B cell (primary cell): ENCODE results near the gene MRPS6. TPM values are rescaled to one million over a fixed set of nuclear protein-coding genes. Genes with fewer than 3 reads are reported as not detected.

Experiments
- ATAC-seq: fragments of 200-7000 bp; cut with Tn5 transposase; one replicate; pipeline ENCODE4 v1.10.0; 2021; ENCODE audit warnings: low read depth, mild to moderate bottlenecking, moderate number of reproducible peaks, moderate library complexity
- CTCF ChIA-PET: fragments of 350-600 bp; sonication (Branson Sonifier 250); formaldehyde crosslinking; loops from one replicate; lab custom pipeline; 2021; ENCODE audit warnings: antibody characterized with exemption, inconsistent platforms; lab: Charles Lee
- POLR2A ChIA-PET: fragments of 350-600 bp; sonication (Branson Sonifier 250); formaldehyde crosslinking; loops from one replicate; lab custom pipeline; 2021; ENCODE audit warnings: antibody characterized with exemption; lab: Charles Lee
- DNase-seq: peaks from one replicate; pipeline ENCODE4 v3.0.0; 2013
- H2AFZ ChIP-seq: 2 replicates; pipeline ENCODE4 v1.6.1; 2012; ENCODE audit warnings: mild to moderate bottlenecking, low read depth, low read length; ENCODE audit not compliant: insufficient read depth, poor library complexity, severe bottlenecking
- H3K27ac ChIP-seq, 2 donors: 1 replicate in 1 of 2; 2 replicates in 1 of 2; pipeline ENCODE4 v1.5.1; 2012 to 2013; ENCODE audit warnings: low read length in 2 of 2, mild to moderate bottlenecking in 2 of 2, moderate library complexity in 1 of 2
- H3K27me3 ChIP-seq, 4 experiments: fragments of 200-600 bp in 1 of 4; sonication (generic) in 1 of 4; replicated peaks in 1 of 4; 1 replicate in 2 of 4; 2 replicates in 2 of 4; pipeline versions ENCODE4 v1.6.1 to v1.7.0; 2013 to 2016; ENCODE audit warnings: low read length in 3 of 4, mild to moderate bottlenecking in 2 of 4, mixed read lengths in 1 of 4, moderate library complexity in 1 of 4; ENCODE audit not compliant: insufficient read depth in 4 of 4, control insufficient read depth in 3 of 4; ENCODE audit errors: control extremely low read depth in 1 of 4
- H3K36me3 ChIP-seq, 2 experiments: replicated peaks in 1 of 2; 1 replicate in 1 of 2; 2 replicates in 1 of 2; pipeline versions ENCODE4 v1.6.1 to v1.7.1; 2013; ENCODE audit warnings: low read length in 1 of 2; ENCODE audit not compliant: insufficient read depth in 2 of 2, control insufficient read depth in 1 of 2; ENCODE audit errors: control extremely low read depth in 1 of 2, extremely low read depth in 1 of 2
- H3K4me1 ChIP-seq, 2 donors: fragments of 200-600 bp in 1 of 2; sonication (generic) in 1 of 2; 1 replicate in 1 of 2; 2 replicates in 1 of 2; pipeline versions ENCODE4 v1.5.1 to v1.6.1; 2013 to 2017; ENCODE audit warnings: low read length in 2 of 2; ENCODE audit not compliant: control insufficient read depth in 2 of 2, insufficient read depth in 2 of 2
- H3K4me2 ChIP-seq: replicated peaks from 2 replicates; pipeline ENCODE3; 2012; ENCODE audit warnings: mild to moderate bottlenecking, low read depth, low read length; ENCODE audit not compliant: poor library complexity, severe bottlenecking
- H3K4me3 ChIP-seq, 5 experiments: fragments of 200-600 bp in 1 of 5; sonication (generic) in 1 of 5; 1 replicate in 3 of 5; 2 replicates in 2 of 5; pipeline versions ENCODE4 v1.5.1 to v1.7.0; 2011 to 2016; ENCODE audit warnings: low read length in 4 of 5, mild to moderate bottlenecking in 4 of 5, low read depth in 2 of 5, control low read depth in 1 of 5, moderate library complexity in 1 of 5; ENCODE audit not compliant: insufficient read depth in 1 of 5; ENCODE audit errors: control extremely low read depth in 1 of 5, extremely low read depth in 1 of 5
- H3K79me2 ChIP-seq: fragments of 200-600 bp; sonication (generic); one replicate; pipeline ENCODE4 v1.6.0; 2016; ENCODE audit warnings: low read length; ENCODE audit not compliant: control insufficient read depth, insufficient read depth
- H3K9ac ChIP-seq: fragments of 200-600 bp; sonication (generic); 2 replicates; pipeline ENCODE4 v1.6.1; 2017; ENCODE audit warnings: mild to moderate bottlenecking, low read length, moderate library complexity
- H3K9me3 ChIP-seq, 3 donors: one replicate each; pipeline versions ENCODE4 v1.6.1 to v1.7.1; 2013; ENCODE audit warnings: low read length in 2 of 3; ENCODE audit not compliant: control insufficient read depth in 2 of 3, insufficient read depth in 1 of 3; ENCODE audit errors: control extremely low read depth in 1 of 3
- H4K20me1 ChIP-seq: 2 replicates; pipeline ENCODE4 v1.6.0; 2012; ENCODE audit warnings: mild to moderate bottlenecking, low read length; ENCODE audit not compliant: insufficient read depth, control insufficient read depth, poor library complexity, severe bottlenecking
- H3K27ac Mint-ChIP-seq: one replicate; pipeline ENCODE4 v1.8.0; 2021; ENCODE audit warnings: mixed read lengths
- H3K27me3 Mint-ChIP-seq: one replicate; pipeline ENCODE4 v1.8.0; 2021; ENCODE audit warnings: mixed read lengths
- H3K4me1 Mint-ChIP-seq: one replicate; pipeline ENCODE4 v1.8.0; 2021; ENCODE audit warnings: mixed read lengths
- H3K4me3 Mint-ChIP-seq: one replicate; pipeline ENCODE4 v1.8.0; 2021; ENCODE audit warnings: mixed read lengths
- H3K9me3 Mint-ChIP-seq: one replicate; pipeline ENCODE4 v1.8.0; 2022; ENCODE audit warnings: mixed read lengths; ENCODE audit not compliant: insufficient read depth
- CTCF ChIP-seq: fragments of 200-600 bp; IDR thresholded peaks from one replicate; pipeline ENCODE4 v1.8.0; 2022; ENCODE audit warnings: antibody characterized with exemption, mild to moderate bottlenecking
- EZH2 ChIP-seq: IDR thresholded peaks from 2 replicates; pipeline ENCODE4 v1.6.1; 2012; ENCODE audit warnings: borderline replicate concordance, low read depth, mild to moderate bottlenecking, moderate library complexity, low read length; ENCODE audit not compliant: insufficient read depth, poor library complexity, severe bottlenecking
- WGBS: methylation state at CpG from one replicate; pipeline ENCODE4 v1.1.5; 2013; ENCODE audit warnings: missing lambda C conversion rate; ENCODE audit not compliant: insufficient coverage; 5-methylcytosine and 5-hydroxymethylcytosine counted together
- intact Hi-C: fragments of 100-400 bp; cut with micrococcal nuclease; formaldehyde crosslinking; loops from one replicate; pipeline ENCODE4 v1.10.0; 2022
- polyA plus RNA-seq: library from polyadenylated mRNA; depleted of rRNA; stranded (reverse); fragments of >200 nt; gene quantifications from 2 replicates; pipeline ENCODE4 v1.2.3, GENCODE V29; 2012
- total RNA-seq, 2 donors: library from RNA; stranded (reverse); fragments of 120-200 nt in 1 of 2; gene quantifications; 1 replicate in 1 of 2; 2 replicates in 1 of 2; pipeline versions ENCODE4 v1.2.3 to v1.2.4, GENCODE V29; 2013 to 2022

The MRPS6 gene
- total and polyA plus RNA-seq, 2 donors (not counting 1 experiment from before 2014, with no cell fraction given) = 15.7 to 37.9 TPM

DNA sequence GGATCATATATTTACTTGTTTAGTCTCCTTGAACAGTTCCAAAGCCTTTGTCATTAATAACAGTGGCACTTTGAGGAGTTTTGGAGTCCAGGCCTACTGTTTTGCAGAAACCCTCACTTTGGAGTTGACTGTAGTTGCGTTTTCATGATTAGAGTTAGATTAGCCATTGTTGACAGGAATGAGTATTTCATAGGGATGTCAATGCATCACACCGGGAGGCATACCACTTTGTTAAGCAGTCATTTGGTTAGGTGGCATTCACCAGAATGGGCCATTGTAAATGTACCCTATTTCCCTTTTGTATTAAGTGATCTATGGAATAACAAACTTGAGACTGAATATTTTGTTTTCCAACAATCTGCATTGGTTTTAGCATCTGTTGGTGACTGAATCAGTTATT, 11.8 kb downstream of the MRPS6 start:
- H3K27ac Mint-ChIP-seq = no peak overlapping the region
- WGBS = 85% methylated on average over 2 of the region's 2 CpGs

GRCh38 chr21:34086887-34087306, 13.5 kb downstream of the MRPS6 start:
- H3K27ac ChIP-seq = no peak overlapping the region
- H3K36me3 ChIP-seq = peaks cover 0 to 5% of the 10 kb centered on the region in 2 experiments
- H4K20me1 ChIP-seq = peaks cover 52% of the 10 kb centered on the region
- H3K27me3 ChIP-seq = no peaks in the 10 kb centered on the region
- no peak for DNase-seq
- POLR2A ChIA-PET = no interaction called here
- H3K4me1 ChIP-seq = peaks cover 0 to 3% of the 10 kb centered on the region in 2 donors
- no peak overlapping the region for H3K4me3 Mint-ChIP-seq
- no peaks in the 10 kb centered on the region for H3K9me3 ChIP-seq
- H3K4me1 Mint-ChIP-seq = peaks cover 41% of the 10 kb centered on the region
- TF ChIP-seq CTCF (no peak), EZH2 (no peak)
- intact Hi-C loops = no loop called here
- no peaks in the 10 kb centered on the region for H3K27me3 Mint-ChIP-seq
- H3K79me2 ChIP-seq = peaks cover 73% of the 10 kb centered on the region
- H2AFZ ChIP-seq = no peak overlapping the region
- no peaks in the 10 kb centered on the region for H3K9me3 Mint-ChIP-seq
- H3K4me3 ChIP-seq = no peak overlapping the region
- H3K4me2 ChIP-seq = no peak overlapping the region
- H3K9ac ChIP-seq = no peak overlapping the region
- 96% methylated on average over 4 of the region's 5 CpGs for WGBS
- CTCF ChIA-PET = interaction anchor here (0.9 kb wide), 1 partner anchor 163 kb away, joined by 3 read pairs; no protein-coding TSS in a partner anchor
- no peak overlapping the region for H3K27ac Mint-ChIP-seq
- ATAC-seq = no peak

More for the DNA sequence above, 11.8 kb downstream of the MRPS6 start:
- Histone ChIP-seq H2AFZ (no peak overlapping the region), H3K27me3 (no peaks in the 10 kb centered on the region), H3K36me3 (peaks cover 0 to 5% of the 10 kb centered on the region in 2 experiments), H3K4me1 (peaks cover 0 to 3% of the 10 kb centered on the region in 2 donors), H4K20me1 (peaks cover 42% of the 10 kb centered on the region), H3K4me3 (no peak overlapping the region), H3K4me2 (no peak overlapping the region), H3K27ac (no peak overlapping the region), H3K9me3 (no peaks in the 10 kb centered on the region), H3K9ac (no peak overlapping the region), H3K79me2 (peaks cover 86% of the 10 kb centered on the region)
- intact Hi-C loops = no loop called here
- POLR2A ChIA-PET = no interaction called here
- TF ChIP-seq CTCF = no peak
- TF ChIP-seq EZH2 = no peak
- no peak for ATAC-seq
- Mint-ChIP-seq H3K4me1 (peaks cover 41% of the 10 kb centered on the region), H3K4me3 (no peak overlapping the region), H3K9me3 (no peaks in the 10 kb centered on the region), H3K27me3 (no peaks in the 10 kb centered on the region)
- CTCF ChIA-PET = no interaction called here
- DNase-seq = no peak
